MM.1S (cell line): ENCODE data around the gene G6PD.
A peak's percentile ranks its signal among the peaks of the same experiment; 100 is the strongest.

ENCODE experiments used
- DNase-seq: peaks from one replicate; pipeline ENCODE4 v3.0.0-alpha.2; 2015
- H2AFZ ChIP-seq: fragments of 300-600 bp; sonication (generic); 2 replicates; pipeline ENCODE4 v1.6.0; 2016; ENCODE audit warnings: antibody characterized with exemption, low read length
- H3F3A ChIP-seq: fragments of 300-600 bp; sonication (generic); 2 replicates; pipeline ENCODE4 v1.6.1; 2016; ENCODE audit warnings: mild to moderate bottlenecking, antibody characterized with exemption, low read length, moderate library complexity, mixed read lengths; ENCODE audit not compliant: insufficient read depth
- H3K27ac ChIP-seq: fragments of 300-600 bp; sonication (generic); 2 replicates; pipeline ENCODE4 v1.5.1; 2016; ENCODE audit warnings: mild to moderate bottlenecking, low read length
- H3K27me3 ChIP-seq: fragments of 300-600 bp; sonication (generic); replicated peaks from 2 replicates; pipeline ENCODE4 v1.6.0; 2016; ENCODE audit warnings: low read length; ENCODE audit not compliant: insufficient read depth
- H3K36me3 ChIP-seq: fragments of 300-600 bp; sonication (generic); replicated peaks from 2 replicates; pipeline ENCODE4 v1.6.1; 2016; ENCODE audit warnings: mild to moderate bottlenecking, low read length, mixed read lengths; ENCODE audit not compliant: insufficient read depth
- H3K4me1 ChIP-seq: fragments of 300-600 bp; sonication (generic); 2 replicates; pipeline ENCODE4 v1.6.1; 2016; ENCODE audit warnings: low read length, mixed read lengths
- H3K4me2 ChIP-seq: fragments of 300-600 bp; sonication (generic); 2 replicates; pipeline ENCODE4 v1.6.0; 2016; ENCODE audit warnings: low read depth, low read length
- H3K4me3 ChIP-seq: fragments of 300-600 bp; sonication (generic); 2 replicates; pipeline ENCODE4 v1.5.1; 2016; ENCODE audit warnings: low read length, mixed read lengths
- H3K79me2 ChIP-seq: fragments of 300-600 bp; sonication (generic); 2 replicates; pipeline ENCODE4 v1.6.1; 2016; ENCODE audit warnings: mixed run types, low read length, mixed read lengths
- H3K9ac ChIP-seq: fragments of 300-600 bp; sonication (generic); 2 replicates; pipeline ENCODE4 v1.6.1; 2016; ENCODE audit warnings: low read length, mixed read lengths
- H3K9me2 ChIP-seq: fragments of 300-600 bp; sonication (generic); replicated peaks from 2 replicates; pipeline ENCODE4 v1.6.1; 2016; ENCODE audit warnings: mild to moderate bottlenecking, low read length, mixed read lengths; ENCODE audit not compliant: insufficient read depth
- H3K9me3 ChIP-seq: fragments of 300-600 bp; sonication (generic); replicated peaks from 2 replicates; pipeline ENCODE4 v1.6.1; 2016; ENCODE audit warnings: mild to moderate bottlenecking, low read length, mixed read lengths; ENCODE audit not compliant: insufficient read depth
- H4K20me1 ChIP-seq: fragments of 300-600 bp; sonication (generic); 2 replicates; pipeline ENCODE4 v1.6.1; 2016; ENCODE audit warnings: mild to moderate bottlenecking, low read length, moderate library complexity, mixed read lengths; ENCODE audit not compliant: insufficient read depth
- CTCF ChIP-seq: fragments of 300-600 bp; sonication (generic); IDR thresholded peaks from 2 replicates; pipeline ENCODE4 v1.5.1; 2016; ENCODE audit warnings: antibody characterized with exemption, low read length, mixed read lengths
- EZH2 ChIP-seq: fragments of 300-600 bp; sonication (generic); optimal IDR thresholded peaks from 2 replicates; pipeline ENCODE3; 2017; ENCODE audit warnings: low read depth, mild to moderate bottlenecking, antibody characterized with exemption, low read length, mixed read lengths
- EZH2phosphoT487 ChIP-seq: fragments of 300-600 bp; sonication (generic); IDR thresholded peaks from 2 replicates; pipeline ENCODE4 v1.6.1; 2018; ENCODE audit warnings: antibody characterized with exemption, low read length

G6PD gene

GRCh38 chrX:154495472-154495922 is 51.1 kb downstream of the G6PD start:
- peaks cover 3% of the 10 kb centered on the region for H3F3A ChIP-seq
- H3K4me1 ChIP-seq, result no peaks in the 10 kb centered on the region
- H2AFZ ChIP-seq, result no peak overlapping the region
- no peaks in the 10 kb centered on the region for H3K9me2 ChIP-seq
- H3K27me3 ChIP-seq, result no peaks in the 10 kb centered on the region
- no peak overlapping the region for H3K27ac ChIP-seq
- H3K4me3 ChIP-seq, result no peak overlapping the region
- no peaks in the 10 kb centered on the region for H3K36me3 ChIP-seq
- no peak for TF ChIP-seq EZH2
- TF ChIP-seq EZH2phosphoT487, result no peak
- no peak for TF ChIP-seq CTCF
- no peaks in the 10 kb centered on the region for H4K20me1 ChIP-seq
- no peak for DNase-seq
- H3K9ac ChIP-seq, result no peak overlapping the region
- no peaks in the 10 kb centered on the region for H3K79me2 ChIP-seq
- no peak overlapping the region for H3K4me2 ChIP-seq
- no peaks in the 10 kb centered on the region for H3K9me3 ChIP-seq

- Histone ChIP-seq H3K4me2 (no peak overlapping the region), H2AFZ (no peak overlapping the region), H4K20me1 (no peaks in the 10 kb centered on the region), H3K36me3 (no peaks in the 10 kb centered on the region), H3K79me2 (peaks cover 3% of the 10 kb centered on the region), H3K9ac (no peak overlapping the region), H3K27ac (no peak overlapping the region), H3K4me1 (no peaks in the 10 kb centered on the region), H3K9me2 (no peaks in the 10 kb centered on the region), H3K27me3 (no peaks in the 10 kb centered on the region), H3F3A (peaks cover 3% of the 10 kb centered on the region), H3K9me3 (no peaks in the 10 kb centered on the region), H3K4me3 (no peak overlapping the region)
- DNase-seq, result no peak
- TF ChIP-seq CTCF, result no peak
- no peak for TF ChIP-seq EZH2phosphoT487
- TF ChIP-seq EZH2, result no peak
Observed at GRCh38 chrX:154494715-154495114, 51.9 kb downstream of the G6PD start.

GRCh38 chrX:154490414-154491083 is 56.1 kb downstream of the G6PD start, which contains the start of gene SLC10A3:
Gene SLC10A3, minus strand, starts transcription at chrX:154490629. Its CDS starts 1,689 bp downstream, at chrX:154488940.
- Histone ChIP-seq H3K9ac (peak within 1 kb of the TSS; percentile 81), H3K27ac (peak within 1 kb of the TSS; percentile 95), H3K4me3 (peak within 1 kb of the TSS; percentile 76), H3K4me2 (peak within 1 kb of the TSS; percentile 91), H3K4me1 (0 out of 2 replicates have a peak, but pooled peaks cover 2% of the 10 kb centered on the region), H3K9me2 (no peaks in the 10 kb centered on the region), H3F3A (peaks cover 3% of the 10 kb centered on the region), H4K20me1 (no peaks in the 10 kb centered on the region), H3K36me3 (no peaks in the 10 kb centered on the region), H3K9me3 (no peaks in the 10 kb centered on the region), H2AFZ (peak within 1 kb of the TSS; percentile 63; the same call in 1 of the 2 replicates), H3K27me3 (no peaks in the 10 kb centered on the region), H3K79me2 (peaks cover 20% of the 10 kb centered on the region)
- peak; percentile 93 for DNase-seq
- no peak for TF ChIP-seq EZH2
- TF ChIP-seq CTCF, result peak; percentile 21; the same call in 1 of the 2 replicates
- no peak for TF ChIP-seq EZH2phosphoT487
